Tibial nerve (tissue), 4 donors: Measurements from ENCODE around the gene SFMBT2.

Experiments
- CTCF ChIP-seq, 5 experiments: fragments of 200-600 bp in 3 of 5; fragments of 450-650 bp in 2 of 5; sonication (generic) in 3 of 5; IDR thresholded peaks; one replicate each; pipeline ENCODE4 v1.5.1; 2016 to 2019; ENCODE audit warnings: antibody characterized with exemption in 5 of 5, mild to moderate bottlenecking in 3 of 5, moderate library complexity in 2 of 5
- EP300 ChIP-seq, 2 donors: sonication (generic); formaldehyde crosslinking; IDR thresholded peaks; one replicate each; pipeline ENCODE4 v1.6.1; 2017; ENCODE audit warnings: antibody characterized with exemption in 2 of 2, mild to moderate bottlenecking in 1 of 2
- POLR2A ChIP-seq, 2 donors: fragments of 450-650 bp; IDR thresholded peaks; one replicate each; pipeline ENCODE4 v1.6.1; 2017; ENCODE audit warnings: antibody characterized with exemption in 2 of 2, mild to moderate bottlenecking in 2 of 2, moderate library complexity in 2 of 2

DNA sequence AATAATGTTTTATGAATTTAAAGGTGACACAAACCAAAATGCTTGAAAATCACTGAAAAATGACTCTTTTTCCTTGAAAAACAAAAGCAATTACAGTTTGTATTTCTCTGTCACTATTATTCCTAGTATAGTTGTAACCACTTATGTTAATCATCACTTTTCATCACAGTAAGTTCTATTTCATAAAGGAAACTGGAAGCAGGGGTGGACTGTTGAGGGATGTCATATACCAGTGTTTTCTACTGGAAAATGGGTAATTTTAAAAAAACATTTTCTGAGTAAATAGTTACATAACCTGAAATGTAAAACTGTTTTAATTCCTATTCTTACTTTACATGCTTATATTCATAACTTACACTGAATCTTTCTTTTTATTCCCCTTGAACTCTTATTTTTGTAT lies 32.2 kb upstream of the SFMBT2 start:
- TF ChIP-seq CTCF (IDR thresholded peaks at IDR 0.05) (no peak), EP300 (IDR thresholded peaks at IDR 0.05) (no peak), POLR2A (IDR thresholded peaks at IDR 0.05) (no peak)
